HepG2 (cell line): ENCODE measurements around the gene ESPN. TPM values are rescaled to one million over a fixed set of nuclear protein-coding genes. Genes with fewer than 3 reads are reported as not detected.

ENCODE experiments used
- ATAC-seq: fragments of 200-7000 bp; cut with Tn5 transposase; 3 replicates; pipeline ENCODE4 v1.9.1; 2020; ENCODE audit warnings: mild to moderate bottlenecking, moderate library complexity
- BruUV-seq: library from RNA; stranded (reverse); fragments of 400-500 nt; replicated peaks from 2 replicates; lab custom pipeline; 2021; lab: Mats Ljungman, UMichigan
- CTCF ChIA-PET: fragments of 300-600 bp; formaldehyde crosslinking; extraction: SDS; loops from one replicate; lab custom pipeline; 2021; ENCODE audit warnings: low total read pairs, inconsistent platforms, low intra/inter-chr PET ratio; lab: Yijun Ruan, JAX
- POLR2A ChIA-PET: fragments of 350-600 bp; sonication (Branson Sonifier 250); formaldehyde crosslinking; loops from one replicate; lab custom pipeline; 2020; ENCODE audit warnings: antibody characterized with exemption, inconsistent platforms; lab: Yijun Ruan, JAX
- DNase-seq: peaks from one replicate; pipeline ENCODE4 v3.0.0-alpha.2; 2015; ENCODE audit warnings: low spot score
- FAIRE-seq: peaks from 3 replicates; lab custom pipeline; 2011; peaks lifted over from hg19 to GRCh38; lab: Jason Lieb, UNC
- H2AFZ ChIP-seq: one replicate; pipeline ENCODE4 v1.6.1; 2011; ENCODE audit warnings: low read length, inconsistent platforms
- H3K27ac ChIP-seq: fragments of 300-600 bp; 3 replicates; pipeline ENCODE4 v1.8.0; 2011; ENCODE audit warnings: mixed run types, mild to moderate bottlenecking, mixed read lengths, low read length, inconsistent platforms; ENCODE audit not compliant: insufficient read depth; ENCODE audit errors: extremely low read length
- H3K27me3 ChIP-seq, 2 experiments: fragments of 200-600 bp in 1 of 2; 2 replicates in 1 of 2; 3 replicates in 1 of 2; pipeline versions ENCODE4 v1.6.0 to v1.8.0; 2011; ENCODE audit warnings: low read length in 2 of 2, mild to moderate bottlenecking in 2 of 2, moderate library complexity in 2 of 2, inconsistent platforms in 1 of 2; ENCODE audit not compliant: insufficient read depth in 2 of 2, control insufficient read depth in 1 of 2
- H3K36me3 ChIP-seq, 2 experiments: fragments of 200-600 bp in 1 of 2; replicated peaks in 1 of 2; 2 replicates in 1 of 2; 3 replicates in 1 of 2; pipeline versions ENCODE4 v1.5.1 to v1.8.0; 2011; ENCODE audit warnings: low read length in 2 of 2, inconsistent platforms in 1 of 2; ENCODE audit not compliant: insufficient read depth in 2 of 2, control insufficient read depth in 1 of 2
- H3K4me1 ChIP-seq: 2 replicates; pipeline ENCODE4 v1.5.1; 2012; ENCODE audit warnings: low read length, inconsistent platforms; ENCODE audit not compliant: insufficient read depth
- H3K4me2 ChIP-seq: 2 replicates; pipeline ENCODE4 v1.6.0; 2011; ENCODE audit warnings: low read depth, low read length, inconsistent platforms
- H3K4me3 ChIP-seq, 3 experiments: fragments of 200-600 bp in 1 of 3; sonication (generic), shearing (Covaris generic) in 1 of 3; replicated peaks in 1 of 3; 2 replicates each; pipeline ENCODE4 v1.5.1; 2011 to 2016; ENCODE audit warnings: low read length in 3 of 3, inconsistent platforms in 2 of 3, low read depth in 2 of 3, mild to moderate bottlenecking in 2 of 3, control low read depth in 1 of 3, mixed read lengths in 1 of 3; ENCODE audit not compliant: insufficient read depth in 1 of 3
- H3K79me2 ChIP-seq: one replicate; pipeline ENCODE4 v1.6.1; 2011; ENCODE audit warnings: low read length, inconsistent platforms; ENCODE audit not compliant: insufficient read depth
- H3K9ac ChIP-seq: 2 replicates; pipeline ENCODE4 v1.6.0; 2011; ENCODE audit warnings: mild to moderate bottlenecking, low read depth, low read length, inconsistent platforms; ENCODE audit not compliant: insufficient read depth
- H3K9me3 ChIP-seq: 2 replicates; pipeline ENCODE4 v1.5.1; 2012; ENCODE audit warnings: mild to moderate bottlenecking, low read length
- H4K20me1 ChIP-seq: 2 replicates; pipeline ENCODE4 v1.6.0; 2011; ENCODE audit warnings: inconsistent platforms, mild to moderate bottlenecking, low read length, moderate library complexity; ENCODE audit not compliant: insufficient read depth
- AGO2 ChIP-seq: fragments of 200-400 bp; formaldehyde crosslinking; optimal IDR thresholded peaks from 2 replicates; pipeline ENCODE3; 2017; ENCODE audit warnings: mild to moderate bottlenecking, low read depth, low read length, moderate library complexity
- DBP ChIP-seq: sonication (generic); formaldehyde crosslinking; IDR thresholded peaks from 2 replicates; pipeline ENCODE4 v1.4.0; 2020; ENCODE audit warnings: missing genetic modification reagents; ENCODE audit errors: not compliant biosample characterization
- IRF2 ChIP-seq: IDR thresholded peaks from 2 replicates; pipeline ENCODE4 v1.6.1; 2018; ENCODE audit warnings: missing genetic modification reagents, missing compliant biosample characterization
- MATR3 ChIP-seq: sonication (generic); formaldehyde crosslinking; IDR thresholded peaks from 2 replicates; pipeline ENCODE4 v1.4.0; 2020; ENCODE audit warnings: missing genetic modification reagents
- MIER3 ChIP-seq: IDR thresholded peaks from 2 replicates; pipeline ENCODE4 v1.6.1; 2016; ENCODE audit warnings: missing compliant biosample characterization, borderline replicate concordance
- PAF1 ChIP-seq: IDR thresholded peaks from 2 replicates; pipeline ENCODE4 v1.6.1; 2016; ENCODE audit warnings: missing genetic modification reagents, missing compliant biosample characterization
- POLR2A ChIP-seq, 2 experiments: IDR thresholded peaks; 2 replicates each; pipeline ENCODE4 v1.6.1; 2011; ENCODE audit warnings: low read depth in 2 of 2, low read length in 2 of 2, mild to moderate bottlenecking in 1 of 2, moderate library complexity in 1 of 2; ENCODE audit not compliant: insufficient read depth in 1 of 2
- POLR2AphosphoS5 ChIP-seq: IDR thresholded peaks from 2 replicates; pipeline ENCODE4 v1.6.1; 2012; ENCODE audit warnings: low read depth, low read length
- POLR2G ChIP-seq: fragments of 200-400 bp; formaldehyde crosslinking; IDR thresholded peaks from 2 replicates; pipeline ENCODE4 v1.6.1; 2018; ENCODE audit warnings: mild to moderate bottlenecking, low read depth, low read length, moderate library complexity
- RBFOX2 ChIP-seq: fragments of 200-400 bp; formaldehyde crosslinking; IDR thresholded peaks from 2 replicates; pipeline ENCODE4 v1.6.1; 2017; ENCODE audit warnings: low read depth, mild to moderate bottlenecking, low read length
- RBM39 ChIP-seq: fragments of 200-400 bp; formaldehyde crosslinking; IDR thresholded peaks from one replicate; pipeline ENCODE4 v1.6.1; 2018; ENCODE audit warnings: antibody characterized with exemption, mild to moderate bottlenecking, low read depth, low read length; ENCODE audit not compliant: poor library complexity, severe bottlenecking
- ZBTB38 ChIP-seq: sonication (generic); formaldehyde crosslinking; IDR thresholded peaks from 2 replicates; pipeline ENCODE4 v1.5.1; 2020; ENCODE audit warnings: mild to moderate bottlenecking, missing genetic modification reagents
- ZNF598 ChIP-seq: sonication (generic); formaldehyde crosslinking; IDR thresholded peaks from 2 replicates; pipeline ENCODE4 v1.5.1; 2020; ENCODE audit warnings: mild to moderate bottlenecking, missing genetic modification reagents, borderline replicate concordance
- ZNF629 ChIP-seq: sonication (generic); formaldehyde crosslinking; conservative IDR thresholded peaks from 2 replicates; pipeline ENCODE4 v1.5.0; 2020; ENCODE audit warnings: missing genetic modification reagents
- ZNF691 ChIP-seq: sonication (generic); formaldehyde crosslinking; IDR thresholded peaks from 2 replicates; pipeline ENCODE4 v1.4.0; 2020; ENCODE audit warnings: missing genetic modification reagents, low read depth, mild to moderate bottlenecking, borderline replicate concordance
- WGBS: methylation state at CpG from one replicate; pipeline ENCODE4 v1.1.6; 2017; ENCODE audit warnings: low lambda C conversion rate; 5-methylcytosine and 5-hydroxymethylcytosine counted together
- in situ Hi-C: cut with HindIII; loops from 2 replicates; pipeline ENCODE4 v1.10.0; 2017; ENCODE audit warnings: low pct_unique_long_range_greater_than_20kb; ENCODE audit not compliant: extremely low pct_ligation_motif_present
- intact Hi-C: fragments of 100-400 bp; cut with micrococcal nuclease; formaldehyde crosslinking; loops from one replicate; pipeline ENCODE4 v1.10.0; 2022; ENCODE audit not compliant: unreplicated experiment
- polyA plus RNA-seq, 8 experiments: library from polyadenylated mRNA; depleted of rRNA in 3 of 8; stranded (reverse) in 7 of 8; unstranded in 1 of 8; fragments of >200 nt; fragmentation: Illumina TruSeq in 4 of 8; extraction: Trizol in 4 of 8; gene quantifications; 2 replicates each; pipeline versions ENCODE4 v1.2.1 to v1.2.3, GENCODE V29; 2011 to 2016; ENCODE audit warnings: low read depth in 4 of 8, missing spikeins in 1 of 8, mixed read lengths in 1 of 8; ENCODE audit not compliant: insufficient read depth in 1 of 8
- total RNA-seq, 5 experiments: library from RNA; depleted of rRNA; stranded (reverse); fragments of >200 nt; fragmentation: Illumina TruSeq; extraction: Trizol; gene quantifications; 2 replicates each; pipeline ENCODE4 v1.2.3, GENCODE V29; 2016; ENCODE audit warnings: low read depth in 1 of 5

The ESPN gene
- total and polyA plus RNA-seq, 2 of the 13 experiments (the other 11 are each of a cell fraction or from before 2014, with no cell fraction given), result 48.6 to 54.2 TPM

- intact Hi-C loops, result no loop called here
- POLR2A ChIA-PET, result interaction anchor here (1.3 kb wide), 1 partner anchor 9 kb away, joined by 5 read pairs; no protein-coding TSS in a partner anchor
These were observed 35.3 kb downstream of the ESPN start for GRCh38 chr1:6459850-6460265.

GRCh38 chr1:6460301-6461050 lies 35.9 kb downstream of the ESPN start:
- peaks cover 10 to 14% of the 10 kb centered on the region in 2 experiments; a peak in 2 of 5 replicates for H3K36me3 ChIP-seq
- H3K27me3 ChIP-seq, result no peaks in the 10 kb centered on the region
- H3K4me1 ChIP-seq, result peaks cover 21% of the 10 kb centered on the region
- H3K4me3 ChIP-seq, result no peak overlapping the region
- no peak overlapping the region for H3K27ac ChIP-seq
- H2AFZ ChIP-seq, result no peak overlapping the region
- H3K9ac ChIP-seq, result no peak overlapping the region
- no peaks in the 10 kb centered on the region for H3K79me2 ChIP-seq
- intact Hi-C loops (no loop called here), in situ Hi-C loops (no loop called here)
- peaks cover 12% of the 10 kb centered on the region; the same call in 1 of the 2 replicates for H4K20me1 ChIP-seq
- no peak overlapping the region for H3K4me2 ChIP-seq
- 0 out of 2 replicates have a peak, but pooled peaks have one; percentile 48 for TF ChIP-seq POLR2G
- TF ChIP-seq ZBTB38, result 0 out of 2 replicates have a peak, but pooled peaks have one; percentile 22
- peak; percentile 16; the same call in 1 of the 2 replicates for TF ChIP-seq POLR2AphosphoS5
- no peak for TF ChIP-seq IRF2 (CRISPR knock-in tag)
- no peak for TF ChIP-seq DBP
- peak; percentile 32; the same call in 1 of the 2 replicates for TF ChIP-seq RBFOX2
- no peak for TF ChIP-seq MATR3 (CRISPR knock-in tag)
- TF ChIP-seq PAF1 (CRISPR knock-in tag), result no peak
- no peak for TF ChIP-seq MIER3 (CRISPR knock-in tag)
- CTCF ChIA-PET, result no interaction called here
- no peak for ATAC-seq
- no peak for DNase-seq
- POLR2A ChIA-PET, result interaction anchor here (1.3 kb wide), 1 partner anchor 10 kb away, joined by 5 read pairs; no protein-coding TSS in a partner anchor
- BruUV-seq, result no TSS peak
- no peak for FAIRE-seq
- 94% methylated on average over 38 of the region's 39 CpGs for WGBS
- no peaks in the 10 kb centered on the region for H3K9me3 ChIP-seq

More at GRCh38 chr1:6459850-6460265, 35.3 kb downstream of the ESPN start:
- H3K9ac ChIP-seq, result no peak overlapping the region
- peaks cover 10 to 14% of the 10 kb centered on the region in 2 experiments; a peak in 2 of 5 replicates for H3K36me3 ChIP-seq
- CTCF ChIA-PET, result no interaction called here
- H3K4me2 ChIP-seq, result no peak overlapping the region
- ATAC-seq (no peak), DNase-seq (no peak), FAIRE-seq (no peak)
- no TSS peak for BruUV-seq
- no peaks in the 10 kb centered on the region for H3K79me2 ChIP-seq
- WGBS, result 95% methylated on average over 12 of the region's 18 CpGs
- no peaks in the 10 kb centered on the region for H3K9me3 ChIP-seq
- H3K4me1 ChIP-seq, result peaks cover 20% of the 10 kb centered on the region
- no peak overlapping the region for H2AFZ ChIP-seq
- H3K4me3 ChIP-seq, result no peak overlapping the region
- no peak overlapping the region for H3K27ac ChIP-seq
- no peaks in the 10 kb centered on the region for H3K27me3 ChIP-seq
- no peak for TF ChIP-seq ZNF598 (CRISPR knock-in tag)
- TF ChIP-seq ZNF691 (CRISPR knock-in tag), result no peak
- peak; percentile 19 for TF ChIP-seq RBM39
- TF ChIP-seq POLR2A (IDR thresholded peaks at IDR 0.05; ENCODE audit: insufficient read depth in 1 of 2, low read depth in 2 of 2, low read length in 2 of 2), result peak in 1 of 2 experiments; percentile 38; a peak in 2 of 4 replicates
- TF ChIP-seq ZNF629 (CRISPR knock-in tag), result no peak
- peak; percentile 53 for TF ChIP-seq AGO2
- peaks cover 12% of the 10 kb centered on the region; the same call in 1 of the 2 replicates for H4K20me1 ChIP-seq
- in situ Hi-C loops, result no loop called here
